Effector CD4-positive, alpha-beta T cell (primary cell): ENCODE measurements around the gene CYP19A1.

ENCODE experiments used
- DNase-seq: peaks from one replicate; pipeline ENCODE4 v3.0.0-alpha.2; 2020

The CYP19A1 gene

GRCh38 chr15:51172193-51172592 lies 166.2 kb downstream of the CYP19A1 start:
- no peak for DNase-seq

GRCh38 chr15:51171634-51171932 lies 166.8 kb downstream of the CYP19A1 start:
- DNase-seq: no peak

GRCh38 chr15:51170882-51171633 lies 167.3 kb downstream of the CYP19A1 start:
- no peak for DNase-seq

GRCh38 chr15:51168700-51169099 lies 169.7 kb downstream of the CYP19A1 start:
- DNase-seq: no peak

- DNase-seq: no peak
Observed at GRCh38 chr15:51163843-51164242, 174.6 kb downstream of the CYP19A1 start.

- peak; percentile 36 for DNase-seq
Observed at GRCh38 chr15:51162865-51163762, 175.3 kb downstream of the CYP19A1 start.

- DNase-seq: no peak
Observed at GRCh38 chr15:51161491-51162220, 176.7 kb downstream of the CYP19A1 start.

- no peak for DNase-seq
Observed at GRCh38 chr15:51160484-51160883, 177.9 kb downstream of the CYP19A1 start.
